Ovary (tissue), 3 donors: ENCODE results near the gene KCTD3.

Source experiments
- EP300 ChIP-seq: sonication (generic); formaldehyde crosslinking; IDR thresholded peaks from one replicate; pipeline ENCODE4 v1.6.1; 2017; ENCODE audit warnings: antibody characterized with exemption
- POLR2A ChIP-seq: fragments of 450-650 bp; IDR thresholded peaks from one replicate; pipeline ENCODE4 v1.6.1; 2017; ENCODE audit warnings: antibody characterized with exemption, mild to moderate bottlenecking, moderate library complexity
- TF ChIP-seq, protein P1 (sequence below), 3 donors: fragments of 450-650 bp in 2 of 3; fragments of 200-600 bp in 1 of 3; IDR thresholded peaks; one replicate each; pipeline versions ENCODE4 v1.5.1 to v1.8.0; 2016 to 2022; ENCODE audit warnings: antibody characterized with exemption in 3 of 3, mild to moderate bottlenecking in 1 of 3
- donor health status: DM: no; HTN: no; CAD: no.

DNA sequence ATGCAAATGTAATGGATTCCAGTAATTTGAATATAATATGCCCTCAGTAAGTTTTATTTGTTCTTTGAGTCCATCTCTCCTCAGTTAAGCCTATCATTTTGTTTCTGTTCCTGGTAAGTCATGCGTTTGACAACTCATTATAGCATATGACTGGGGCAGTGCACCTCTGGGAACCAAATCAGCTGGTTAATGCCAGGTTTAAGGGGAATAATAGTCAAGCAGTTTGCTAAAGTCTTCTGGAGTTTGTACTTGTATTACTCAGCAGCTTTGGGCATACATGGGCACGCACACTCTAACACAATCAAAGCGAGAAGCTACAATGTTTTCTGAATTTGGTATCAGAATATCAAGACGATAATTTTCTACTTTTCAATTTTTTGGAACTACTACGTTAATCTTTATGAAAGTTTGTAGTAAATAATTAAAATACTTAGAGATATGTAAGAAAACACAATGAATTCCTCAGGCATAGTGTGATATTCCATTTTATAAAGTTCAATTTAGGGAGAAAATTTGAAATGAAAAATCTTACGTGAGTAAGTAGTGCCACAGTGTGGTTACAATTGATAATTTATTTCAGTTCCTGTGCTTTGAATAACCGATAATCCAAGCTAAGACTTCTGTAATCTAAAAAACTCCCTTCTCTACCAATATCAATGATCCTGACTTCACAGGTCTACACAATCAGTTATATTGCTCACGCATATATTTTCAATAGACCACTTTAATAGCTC, 43.8 kb upstream of the KCTD3 start:
- TF ChIP-seq, protein P1, sequence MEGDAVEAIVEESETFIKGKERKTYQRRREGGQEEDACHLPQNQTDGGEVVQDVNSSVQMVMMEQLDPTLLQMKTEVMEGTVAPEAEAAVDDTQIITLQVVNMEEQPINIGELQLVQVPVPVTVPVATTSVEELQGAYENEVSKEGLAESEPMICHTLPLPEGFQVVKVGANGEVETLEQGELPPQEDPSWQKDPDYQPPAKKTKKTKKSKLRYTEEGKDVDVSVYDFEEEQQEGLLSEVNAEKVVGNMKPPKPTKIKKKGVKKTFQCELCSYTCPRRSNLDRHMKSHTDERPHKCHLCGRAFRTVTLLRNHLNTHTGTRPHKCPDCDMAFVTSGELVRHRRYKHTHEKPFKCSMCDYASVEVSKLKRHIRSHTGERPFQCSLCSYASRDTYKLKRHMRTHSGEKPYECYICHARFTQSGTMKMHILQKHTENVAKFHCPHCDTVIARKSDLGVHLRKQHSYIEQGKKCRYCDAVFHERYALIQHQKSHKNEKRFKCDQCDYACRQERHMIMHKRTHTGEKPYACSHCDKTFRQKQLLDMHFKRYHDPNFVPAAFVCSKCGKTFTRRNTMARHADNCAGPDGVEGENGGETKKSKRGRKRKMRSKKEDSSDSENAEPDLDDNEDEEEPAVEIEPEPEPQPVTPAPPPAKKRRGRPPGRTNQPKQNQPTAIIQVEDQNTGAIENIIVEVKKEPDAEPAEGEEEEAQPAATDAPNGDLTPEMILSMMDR (IDR thresholded peaks at IDR 0.05) = no peak
- TF ChIP-seq POLR2A (no peak), EP300 (no peak)
